ENCODE data around the gene KRTAP12-2. TPM values are rescaled to one million over a fixed set of nuclear protein-coding genes. Genes with fewer than 3 reads are reported as not detected.

Gene KRTAP12-2
- total RNA-seq, 1 donor = not detected

DNA sequence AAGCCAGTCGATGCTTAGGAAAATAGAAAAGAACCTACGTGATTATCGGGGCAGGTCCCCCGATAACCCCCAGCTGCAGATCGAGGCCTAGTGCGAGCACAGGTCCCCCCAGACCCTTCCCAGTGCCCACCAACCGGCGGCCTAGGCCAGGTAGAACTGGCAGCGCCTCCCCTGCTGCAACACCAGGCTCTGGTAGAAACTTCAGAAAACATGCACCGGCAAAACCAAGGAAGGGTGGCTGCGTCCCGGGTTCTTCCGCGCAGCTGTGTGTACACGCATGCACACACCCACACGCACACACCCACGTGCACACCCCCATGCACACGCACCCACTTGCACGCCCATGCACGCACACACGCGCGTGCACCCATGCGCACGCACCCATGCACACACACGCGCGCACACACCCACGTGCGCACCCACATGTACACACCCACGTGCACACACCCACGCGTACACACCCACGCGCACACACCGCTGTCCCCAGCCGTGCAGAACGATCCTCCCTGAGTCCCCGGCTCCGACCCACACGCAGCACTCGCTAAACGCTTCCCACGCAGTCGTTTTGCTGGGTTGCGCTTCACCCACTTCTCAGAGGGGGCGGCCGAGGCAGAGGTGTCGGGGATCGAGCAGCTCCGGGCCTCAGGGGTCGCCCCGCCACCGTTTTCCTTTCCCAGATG, 39.4 kb upstream of the KRTAP12-2 start:
- TF ChIP-seq CTCF (IDR thresholded peaks at IDR 0.05; ENCODE audit: insufficient read depth, low read depth, low read length) = no peak
- no peak overlapping the region for H3K4me3 ChIP-seq (ENCODE audit: low read depth, low read length)
- no peak for DNase-seq (ENCODE audit: low read depth)

GRCh38 chr21:44704636-44705001, 37.9 kb upstream of the KRTAP12-2 start:
- no peak for TF ChIP-seq CTCF (IDR thresholded peaks at IDR 0.05; ENCODE audit: insufficient read depth, low read depth, low read length)
- no peak overlapping the region for H3K4me3 ChIP-seq (ENCODE audit: low read depth, low read length)
- no peak for DNase-seq (ENCODE audit: low read depth)

- TF ChIP-seq CTCF (IDR thresholded peaks at IDR 0.05; ENCODE audit: insufficient read depth, low read depth, low read length) = no peak
Observed at GRCh38 chr21:44703731-44704635, 37.3 kb upstream of the KRTAP12-2 start.

DNA sequence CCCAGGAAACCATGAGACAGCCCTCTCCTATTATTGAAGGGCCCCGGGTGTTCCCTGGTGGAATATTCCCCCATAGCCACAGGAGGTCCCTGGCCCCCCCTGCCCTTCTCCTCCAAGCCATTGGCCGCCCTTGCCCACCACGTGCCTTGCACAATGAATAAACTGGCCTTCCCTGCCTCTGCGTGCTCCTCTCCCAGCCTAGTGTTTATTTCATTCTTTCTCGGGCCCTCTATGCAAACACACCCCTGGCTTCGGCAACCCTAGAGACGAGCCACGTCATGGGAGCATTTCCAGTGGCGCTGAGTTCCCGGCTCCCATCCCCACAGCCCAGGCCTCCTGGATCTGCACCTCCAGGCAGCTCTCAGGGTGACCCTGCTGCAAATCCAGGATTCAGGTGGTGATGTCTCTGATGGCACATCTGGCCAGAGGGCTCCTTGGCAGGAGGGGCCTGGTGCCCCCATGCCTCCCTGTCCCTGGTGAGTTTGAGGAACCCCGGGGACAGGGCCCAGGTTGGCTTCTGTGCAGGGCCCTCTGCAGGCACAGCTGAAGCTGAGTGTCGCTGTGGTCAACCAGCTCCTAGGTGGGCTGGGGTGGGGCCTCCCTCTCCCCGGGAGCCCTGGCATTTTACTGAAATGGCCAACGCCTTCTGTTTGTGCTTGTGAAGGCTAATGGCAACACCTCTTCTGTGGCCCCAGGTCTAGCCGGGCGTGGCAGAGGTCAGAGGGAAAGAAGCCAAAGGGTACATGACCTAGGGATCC, 36.4 kb upstream of the KRTAP12-2 start:
- DNase-seq (ENCODE audit: low read depth) = no peak
- H3K4me3 ChIP-seq (ENCODE audit: low read depth, low read length) = no peak overlapping the region
- no peak for TF ChIP-seq CTCF (IDR thresholded peaks at IDR 0.05; ENCODE audit: insufficient read depth, low read depth, low read length)

More at GRCh38 chr21:44703731-44704635, 37.3 kb upstream of the KRTAP12-2 start:
- DNase-seq (ENCODE audit: low read depth) = no peak
- no peak overlapping the region for H3K4me3 ChIP-seq (ENCODE audit: low read depth, low read length)

- TF ChIP-seq CTCF (IDR thresholded peaks at IDR 0.05; ENCODE audit: insufficient read depth, low read depth, low read length) = no peak
- no peak for DNase-seq (ENCODE audit: low read depth)
- H3K4me3 ChIP-seq (ENCODE audit: low read depth, low read length) = no peak overlapping the region
Observed at GRCh38 chr21:44702111-44702972, 35.6 kb upstream of the KRTAP12-2 start.

DNA sequence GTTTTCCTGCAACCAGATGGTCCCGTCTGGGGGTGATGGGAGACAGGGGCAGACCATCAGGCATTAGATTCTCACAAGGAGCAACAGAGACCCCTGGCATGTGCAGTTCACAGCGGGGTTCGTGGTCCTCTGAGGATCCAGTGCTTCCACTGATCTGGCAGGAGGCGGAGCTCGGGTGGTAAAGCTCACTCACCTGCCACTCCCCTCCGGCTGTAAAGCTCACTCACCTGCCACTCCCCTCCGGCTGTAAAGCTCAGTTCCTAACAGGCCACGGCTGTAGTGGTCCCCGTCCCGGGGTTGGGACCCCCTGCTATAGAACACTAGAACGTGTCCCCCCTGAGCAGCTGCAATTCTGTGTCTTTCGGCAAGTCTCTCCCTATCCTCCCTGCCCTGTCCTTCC, 34.8 kb upstream of the KRTAP12-2 start:
- no peak overlapping the region for H3K4me3 ChIP-seq (ENCODE audit: low read depth, low read length)
- no peak for TF ChIP-seq CTCF (IDR thresholded peaks at IDR 0.05; ENCODE audit: insufficient read depth, low read depth, low read length)
- no peak for DNase-seq (ENCODE audit: low read depth)

Measured in fibroblast of villous mesenchyme (primary cell).